GM23248 (cell line): ENCODE data around the gene ERLEC1. TPM values are rescaled to one million over a fixed set of nuclear protein-coding genes. Genes with fewer than 3 reads are reported as not detected.

Experiments used
- DNase-seq: peaks from one replicate; pipeline ENCODE4 v3.0.0-alpha.2; 2015
- H2AFZ ChIP-seq: fragments of 200-600 bp; sonication (generic); 2 replicates; pipeline ENCODE4 v1.6.1; 2016; ENCODE audit warnings: antibody characterized with exemption
- H3F3A ChIP-seq: fragments of 200-600 bp; sonication (generic); 2 replicates; pipeline ENCODE4 v1.6.1; 2016; ENCODE audit warnings: mild to moderate bottlenecking, antibody characterized with exemption, mixed run types; ENCODE audit not compliant: insufficient read depth
- H3K27ac ChIP-seq: fragments of 200-600 bp; sonication (generic); 2 replicates; pipeline ENCODE4 v1.5.1; 2016; ENCODE audit warnings: mild to moderate bottlenecking
- H3K27me3 ChIP-seq: fragments of 200-600 bp; sonication (generic); replicated peaks from 2 replicates; pipeline ENCODE4 v1.6.1; 2016; ENCODE audit warnings: mild to moderate bottlenecking; ENCODE audit not compliant: insufficient read depth
- H3K36me3 ChIP-seq: fragments of 200-600 bp; sonication (generic); 2 replicates; pipeline ENCODE4 v1.6.1; 2016; ENCODE audit warnings: low read depth, mild to moderate bottlenecking
- H3K4me1 ChIP-seq: fragments of 200-600 bp; sonication (generic); 2 replicates; pipeline ENCODE4 v1.6.1; 2016; ENCODE audit warnings: mild to moderate bottlenecking; ENCODE audit not compliant: insufficient read depth
- H3K4me2 ChIP-seq: fragments of 200-600 bp; sonication (generic); one replicate; pipeline ENCODE4 v1.6.1; 2016; ENCODE audit warnings: mild to moderate bottlenecking; ENCODE audit not compliant: unreplicated experiment
- H3K4me3 ChIP-seq: fragments of 200-600 bp; sonication (generic); 2 replicates; pipeline ENCODE4 v1.5.1; 2016; ENCODE audit warnings: mild to moderate bottlenecking
- H3K79me2 ChIP-seq: fragments of 200-600 bp; sonication (generic); 2 replicates; pipeline ENCODE4 v1.6.1; 2016; ENCODE audit warnings: mild to moderate bottlenecking; ENCODE audit not compliant: insufficient read depth
- H3K9ac ChIP-seq: fragments of 200-600 bp; sonication (generic); 2 replicates; pipeline ENCODE4 v1.6.1; 2016; ENCODE audit warnings: mild to moderate bottlenecking
- H3K9me2 ChIP-seq: fragments of 200-600 bp; sonication (generic); 2 replicates; pipeline ENCODE4 v1.6.1; 2016; ENCODE audit warnings: mixed run types, mild to moderate bottlenecking, moderate library complexity; ENCODE audit not compliant: insufficient read depth
- H3K9me3 ChIP-seq: fragments of 200-600 bp; sonication (generic); one replicate; pipeline ENCODE4 v1.6.1; 2017; ENCODE audit warnings: low read depth
- H4K20me1 ChIP-seq: fragments of 200-600 bp; sonication (generic); 2 replicates; pipeline ENCODE4 v1.6.0; 2016; ENCODE audit not compliant: insufficient read depth
- EZH2 ChIP-seq: fragments of 200-600 bp; sonication (generic); IDR thresholded peaks from 2 replicates; pipeline ENCODE4 v1.6.1; 2018; ENCODE audit warnings: antibody characterized with exemption, mild to moderate bottlenecking; ENCODE audit not compliant: insufficient read depth, poor library complexity, severe bottlenecking
- EZH2phosphoT487 ChIP-seq: fragments of 200-600 bp; sonication (generic); IDR thresholded peaks from 2 replicates; pipeline ENCODE4 v1.6.1; 2018; ENCODE audit warnings: antibody characterized with exemption, moderate library complexity, mild to moderate bottlenecking, low read depth; ENCODE audit not compliant: insufficient read depth
- WGBS, 2 experiments: methylation state at CpG; one replicate each; pipeline ENCODE4 v1.1.6; 2015 to 2017; ENCODE audit warnings: low lambda C conversion rate in 2 of 2, low coverage in 1 of 2; ENCODE audit errors: missing lambda C conversion rate in 2 of 2; 5-methylcytosine and 5-hydroxymethylcytosine counted together
- in situ Hi-C: fragments of 300-500 bp; cut with MboI; formaldehyde crosslinking; loops from 2 replicates; pipeline ENCODE4 v1.15.0; 2020
- polyA plus RNA-seq: library from polyadenylated mRNA; unstranded; fragments of >200 nt; fragmentation: Nextera tagmentation; extraction: Ambion mirVana; gene quantifications from 2 replicates; pipeline ENCODE4 v1.2.1, GENCODE V29; 2016
- total RNA-seq: library from RNA; depleted of rRNA; stranded (reverse); fragments of >200 nt; shearing (Covaris generic); gene quantifications from 2 replicates; pipeline ENCODE4 v1.2.3, GENCODE V29; 2014

Gene ERLEC1
- total and polyA plus RNA-seq, 2 experiments from 2014 or later = 107 to 110 TPM

DNA sequence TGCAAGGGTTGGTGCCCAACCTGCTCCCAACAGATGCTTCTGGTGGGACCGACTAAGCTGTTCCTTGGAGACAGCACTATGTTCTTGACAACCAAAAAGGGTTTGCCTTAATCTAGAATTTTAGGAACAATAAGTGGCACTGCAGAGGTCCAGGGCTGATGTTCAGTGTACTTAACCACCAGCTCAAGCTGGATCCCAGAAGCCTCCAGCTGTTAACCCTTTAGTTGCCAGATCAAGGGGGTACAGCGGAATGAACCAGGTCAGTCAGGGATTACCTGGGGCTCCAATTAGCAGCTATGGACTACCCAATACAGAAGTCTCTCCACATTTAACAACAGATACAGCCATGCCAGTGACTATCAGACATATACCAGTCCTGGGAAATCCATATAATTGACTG is 69.4 kb downstream of the ERLEC1 start:
- in situ Hi-C loops = no loop called here
- Histone ChIP-seq H2AFZ (no peak overlapping the region), H3K27me3 (no peaks in the 10 kb centered on the region), H3F3A (peaks cover 23% of the 10 kb centered on the region), H3K4me1 (peaks cover 11% of the 10 kb centered on the region), H3K4me2 (no peak overlapping the region), H3K4me3 (no peak overlapping the region), H3K27ac (no peak overlapping the region), H4K20me1 (no peaks in the 10 kb centered on the region; the same call in 1 of the 2 replicates), H3K9ac (no peak overlapping the region), H3K79me2 (peaks cover 7% of the 10 kb centered on the region; the same call in 1 of the 2 replicates), H3K9me2 (no peaks in the 10 kb centered on the region), H3K36me3 (0 out of 2 replicates have a peak, but pooled peaks cover 12% of the 10 kb centered on the region), H3K9me3 (no peaks in the 10 kb centered on the region)
- no peak for DNase-seq
- TF ChIP-seq EZH2phosphoT487 (no peak), EZH2 (no peak)
- 78 to 82% methylated on average over 2 of the region's 2 CpGs for WGBS, 2 experiments

DNA sequence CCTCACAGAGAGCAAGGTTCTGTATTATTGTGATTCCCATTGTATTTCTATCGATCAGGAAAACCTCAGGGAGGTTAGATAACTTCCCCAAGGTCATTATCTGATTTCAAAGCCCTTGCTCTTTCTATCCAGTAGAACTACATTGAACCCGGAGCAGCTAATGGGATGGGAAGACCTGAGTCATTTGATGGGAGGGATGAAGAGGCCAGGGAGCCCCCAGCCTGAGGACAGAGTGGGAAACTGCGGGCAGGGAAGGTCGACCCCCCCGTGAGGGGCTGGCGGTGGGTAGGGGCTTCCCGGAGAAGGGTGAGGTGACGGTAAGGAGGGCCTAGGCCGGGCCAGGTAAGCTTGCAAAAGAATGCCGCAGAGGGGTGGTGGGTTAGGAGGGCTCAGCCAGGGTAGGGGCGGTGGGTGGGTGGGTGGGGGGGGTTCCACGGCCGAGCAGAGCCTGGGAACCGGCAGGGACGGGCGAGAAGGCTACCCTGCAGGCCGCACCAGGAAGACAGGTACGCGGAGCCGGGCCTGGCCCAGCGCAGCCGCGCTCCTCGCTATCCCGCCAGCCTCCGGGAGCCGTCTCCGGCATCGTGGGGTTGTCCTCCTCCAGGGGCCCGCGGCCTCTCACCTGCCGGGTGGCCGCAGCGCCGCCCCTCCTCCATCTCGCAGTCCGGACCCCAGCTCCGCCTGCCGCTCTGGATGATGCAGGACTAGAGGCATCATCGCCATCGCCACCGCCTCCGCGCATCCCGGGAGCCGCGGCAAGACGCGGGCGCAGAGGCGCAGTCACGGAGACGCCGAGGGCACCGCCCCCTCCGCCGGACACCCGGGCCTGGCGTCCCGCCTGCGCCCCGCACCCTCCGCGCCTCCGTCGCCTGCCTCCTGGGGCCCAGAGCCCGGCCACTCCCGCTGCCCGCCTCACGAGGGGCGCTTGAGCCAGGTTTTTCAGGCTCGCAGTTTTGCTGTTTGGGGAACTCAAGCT is 72.7 kb downstream of the ERLEC1 start, which contains the start of gene GPR75:
TSS of gene GPR75 (minus strand) at position 762 of the 976 bp plus-strand sequence. CDS start 5,211 bp downstream, outside the sequence.
- Histone ChIP-seq H3K4me2 (peak within 1 kb of the TSS; percentile 88), H3K4me1 (peaks cover 11% of the 10 kb centered on the region), H3K27me3 (no peaks in the 10 kb centered on the region), H3K4me3 (peak within 1 kb of the TSS; percentile 72), H3K27ac (no peak within 1 kb of the TSS), H3K9me2 (no peaks in the 10 kb centered on the region), H3K79me2 (peaks cover 7% of the 10 kb centered on the region; the same call in 1 of the 2 replicates), H4K20me1 (no peaks in the 10 kb centered on the region; the same call in 1 of the 2 replicates), H3K9me3 (no peaks in the 10 kb centered on the region), H2AFZ (peak within 1 kb of the TSS; percentile 58), H3F3A (peaks cover 41% of the 10 kb centered on the region), H3K36me3 (peaks cover 5% of the 10 kb centered on the region), H3K9ac (peak within 1 kb of the TSS; percentile 58)
- TF ChIP-seq EZH2phosphoT487 = no peak
- no peak for TF ChIP-seq EZH2
- in situ Hi-C loops = no loop called here
- 21 to 24% methylated on average over 33 to 47 of the region's 72 CpGs for WGBS, 2 experiments
- DNase-seq = peak; percentile 76

DNA sequence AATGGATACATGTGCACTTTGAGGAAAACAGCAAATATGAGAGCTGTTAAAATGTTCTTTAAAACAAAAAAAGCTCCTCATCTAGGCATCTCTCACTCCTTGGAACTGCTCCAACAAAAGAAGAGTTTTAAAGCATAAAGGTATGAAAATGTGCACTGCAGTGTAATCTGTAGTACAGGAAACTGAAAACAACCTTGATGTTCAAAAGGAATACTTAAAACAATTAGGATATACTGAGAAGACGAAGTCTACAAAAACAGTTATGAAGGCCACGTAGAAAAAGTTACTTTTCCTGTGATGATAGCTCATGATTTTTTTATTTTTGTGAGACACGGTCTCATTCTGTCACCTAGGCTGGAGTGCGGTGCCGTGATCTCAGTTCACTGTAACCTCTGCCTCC is 75.0 kb downstream of the ERLEC1 start:
- Histone ChIP-seq H3K4me3 (no peak overlapping the region), H4K20me1 (no peaks in the 10 kb centered on the region; the same call in 1 of the 2 replicates), H3K9ac (no peak overlapping the region), H3K4me2 (no peak overlapping the region), H3F3A (peaks cover 47% of the 10 kb centered on the region), H3K79me2 (peaks cover 7% of the 10 kb centered on the region; the same call in 1 of the 2 replicates), H3K4me1 (peaks cover 5% of the 10 kb centered on the region; the same call in 1 of the 2 replicates), H3K27me3 (no peaks in the 10 kb centered on the region), H3K27ac (no peak overlapping the region), H3K9me2 (no peaks in the 10 kb centered on the region), H3K36me3 (peaks cover 23% of the 10 kb centered on the region), H3K9me3 (no peaks in the 10 kb centered on the region), H2AFZ (no peak overlapping the region)
- in situ Hi-C loops = no loop called here
- 89 to 93% methylated on average over 5 of the region's 5 CpGs for WGBS, 2 experiments
- TF ChIP-seq EZH2phosphoT487 = no peak
- no peak for TF ChIP-seq EZH2
- no peak for DNase-seq

DNA sequence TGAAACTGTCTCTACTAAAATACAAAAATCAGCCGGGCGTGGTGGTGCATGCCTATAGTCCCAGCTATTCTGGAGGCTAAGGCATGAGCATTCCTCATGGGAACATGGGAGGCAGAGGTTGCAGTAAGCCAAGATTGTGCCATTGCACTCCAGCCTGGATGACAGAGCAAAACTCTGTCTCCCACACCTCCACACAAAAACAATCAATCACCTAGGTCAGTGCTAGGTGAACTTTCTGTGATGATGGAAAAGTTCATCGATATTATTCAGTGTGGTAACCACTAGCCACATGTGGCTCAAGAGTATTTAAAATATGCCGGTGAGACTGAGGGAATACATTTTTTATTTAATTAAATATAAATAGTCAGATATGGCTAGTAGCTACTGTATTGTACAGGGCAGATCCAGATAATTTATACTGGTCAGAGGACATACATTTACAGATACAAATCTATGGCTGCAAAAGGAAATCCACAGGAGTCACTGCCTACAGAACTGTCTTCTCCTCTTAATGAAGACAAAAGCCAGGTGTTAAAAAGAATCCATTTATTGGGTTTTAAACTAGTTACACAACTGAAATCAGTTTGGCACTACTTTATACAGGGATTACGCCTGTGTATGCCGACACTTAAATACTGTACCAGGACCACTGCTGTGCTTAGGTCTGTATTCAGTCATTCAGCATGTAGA is 76.8 kb downstream of the ERLEC1 start:
- Histone ChIP-seq H3K27me3 (no peaks in the 10 kb centered on the region), H3K4me1 (peaks cover 5% of the 10 kb centered on the region; the same call in 1 of the 2 replicates), H3K9me2 (no peaks in the 10 kb centered on the region), H3K4me2 (no peak overlapping the region), H3F3A (peaks cover 46% of the 10 kb centered on the region), H3K4me3 (no peak overlapping the region), H3K9me3 (no peaks in the 10 kb centered on the region), H3K79me2 (peaks cover 5% of the 10 kb centered on the region; the same call in 1 of the 2 replicates), H2AFZ (no peak overlapping the region), H4K20me1 (no peaks in the 10 kb centered on the region; the same call in 1 of the 2 replicates), H3K27ac (no peak overlapping the region), H3K9ac (no peak overlapping the region), H3K36me3 (peaks cover 38% of the 10 kb centered on the region)
- in situ Hi-C loops = no loop called here
- no peak for DNase-seq
- no peak for TF ChIP-seq EZH2phosphoT487
- no peak for TF ChIP-seq EZH2
- whole genome bisulfite sequencing, 2 experiments = 97 to 100% methylated on average over 6 of the region's 6 CpGs
